ENCODE measurements around the gene CYB5B.

- TF ChIP-seq CTCF (IDR thresholded peaks at IDR 0.05) (no peak), POLR2A (IDR thresholded peaks at IDR 0.05) (no peak)
Observed at GRCh38 chr16:69408475-69408874, 15.9 kb upstream of the CYB5B start.
